B cell (primary cell): ENCODE measurements around the gene WWC2. TPM values are rescaled to one million over a fixed set of nuclear protein-coding genes. Genes with fewer than 3 reads are reported as not detected.

Experiments used
- ATAC-seq: fragments of 200-7000 bp; cut with Tn5 transposase; one replicate; pipeline ENCODE4 v1.10.0; 2021; ENCODE audit warnings: low read depth, mild to moderate bottlenecking, moderate number of reproducible peaks, moderate library complexity
- CTCF ChIA-PET: fragments of 350-600 bp; sonication (Branson Sonifier 250); formaldehyde crosslinking; loops from one replicate; lab custom pipeline; 2021; ENCODE audit warnings: antibody characterized with exemption, inconsistent platforms; lab: Charles Lee
- POLR2A ChIA-PET: fragments of 350-600 bp; sonication (Branson Sonifier 250); formaldehyde crosslinking; loops from one replicate; lab custom pipeline; 2021; ENCODE audit warnings: antibody characterized with exemption; lab: Charles Lee
- DNase-seq: peaks from one replicate; pipeline ENCODE4 v3.0.0; 2013
- H2AFZ ChIP-seq: 2 replicates; pipeline ENCODE4 v1.6.1; 2012; ENCODE audit warnings: mild to moderate bottlenecking, low read depth, low read length; ENCODE audit not compliant: insufficient read depth, poor library complexity, severe bottlenecking
- H3K27ac ChIP-seq, 2 donors: 1 replicate in 1 of 2; 2 replicates in 1 of 2; pipeline ENCODE4 v1.5.1; 2012 to 2013; ENCODE audit warnings: low read length in 2 of 2, mild to moderate bottlenecking in 2 of 2, moderate library complexity in 1 of 2
- H3K27me3 ChIP-seq, 4 experiments: fragments of 200-600 bp in 1 of 4; sonication (generic) in 1 of 4; replicated peaks in 1 of 4; 1 replicate in 2 of 4; 2 replicates in 2 of 4; pipeline versions ENCODE4 v1.6.1 to v1.7.0; 2013 to 2016; ENCODE audit warnings: low read length in 3 of 4, mild to moderate bottlenecking in 2 of 4, mixed read lengths in 1 of 4, moderate library complexity in 1 of 4; ENCODE audit not compliant: insufficient read depth in 4 of 4, control insufficient read depth in 3 of 4; ENCODE audit errors: control extremely low read depth in 1 of 4
- H3K36me3 ChIP-seq, 2 experiments: replicated peaks in 1 of 2; 1 replicate in 1 of 2; 2 replicates in 1 of 2; pipeline versions ENCODE4 v1.6.1 to v1.7.1; 2013; ENCODE audit warnings: low read length in 1 of 2; ENCODE audit not compliant: insufficient read depth in 2 of 2, control insufficient read depth in 1 of 2; ENCODE audit errors: control extremely low read depth in 1 of 2, extremely low read depth in 1 of 2
- H3K4me1 ChIP-seq, 2 donors: fragments of 200-600 bp in 1 of 2; sonication (generic) in 1 of 2; 1 replicate in 1 of 2; 2 replicates in 1 of 2; pipeline versions ENCODE4 v1.5.1 to v1.6.1; 2013 to 2017; ENCODE audit warnings: low read length in 2 of 2; ENCODE audit not compliant: control insufficient read depth in 2 of 2, insufficient read depth in 2 of 2
- H3K4me2 ChIP-seq: replicated peaks from 2 replicates; pipeline ENCODE3; 2012; ENCODE audit warnings: mild to moderate bottlenecking, low read depth, low read length; ENCODE audit not compliant: poor library complexity, severe bottlenecking
- H3K4me3 ChIP-seq, 5 experiments: fragments of 200-600 bp in 1 of 5; sonication (generic) in 1 of 5; 1 replicate in 3 of 5; 2 replicates in 2 of 5; pipeline versions ENCODE4 v1.5.1 to v1.7.0; 2011 to 2016; ENCODE audit warnings: low read length in 4 of 5, mild to moderate bottlenecking in 4 of 5, low read depth in 2 of 5, control low read depth in 1 of 5, moderate library complexity in 1 of 5; ENCODE audit not compliant: insufficient read depth in 1 of 5; ENCODE audit errors: control extremely low read depth in 1 of 5, extremely low read depth in 1 of 5
- H3K79me2 ChIP-seq: fragments of 200-600 bp; sonication (generic); one replicate; pipeline ENCODE4 v1.6.0; 2016; ENCODE audit warnings: low read length; ENCODE audit not compliant: control insufficient read depth, insufficient read depth
- H3K9ac ChIP-seq: fragments of 200-600 bp; sonication (generic); 2 replicates; pipeline ENCODE4 v1.6.1; 2017; ENCODE audit warnings: mild to moderate bottlenecking, low read length, moderate library complexity
- H3K9me3 ChIP-seq, 3 donors: one replicate each; pipeline versions ENCODE4 v1.6.1 to v1.7.1; 2013; ENCODE audit warnings: low read length in 2 of 3; ENCODE audit not compliant: control insufficient read depth in 2 of 3, insufficient read depth in 1 of 3; ENCODE audit errors: control extremely low read depth in 1 of 3
- H4K20me1 ChIP-seq: 2 replicates; pipeline ENCODE4 v1.6.0; 2012; ENCODE audit warnings: mild to moderate bottlenecking, low read length; ENCODE audit not compliant: insufficient read depth, control insufficient read depth, poor library complexity, severe bottlenecking
- H3K27ac Mint-ChIP-seq: one replicate; pipeline ENCODE4 v1.8.0; 2021; ENCODE audit warnings: mixed read lengths
- H3K27me3 Mint-ChIP-seq: one replicate; pipeline ENCODE4 v1.8.0; 2021; ENCODE audit warnings: mixed read lengths
- H3K4me1 Mint-ChIP-seq: one replicate; pipeline ENCODE4 v1.8.0; 2021; ENCODE audit warnings: mixed read lengths
- H3K4me3 Mint-ChIP-seq: one replicate; pipeline ENCODE4 v1.8.0; 2021; ENCODE audit warnings: mixed read lengths
- H3K9me3 Mint-ChIP-seq: one replicate; pipeline ENCODE4 v1.8.0; 2022; ENCODE audit warnings: mixed read lengths; ENCODE audit not compliant: insufficient read depth
- EZH2 ChIP-seq: IDR thresholded peaks from 2 replicates; pipeline ENCODE4 v1.6.1; 2012; ENCODE audit warnings: borderline replicate concordance, low read depth, mild to moderate bottlenecking, moderate library complexity, low read length; ENCODE audit not compliant: insufficient read depth, poor library complexity, severe bottlenecking
- WGBS: methylation state at CpG from one replicate; pipeline ENCODE4 v1.1.5; 2013; ENCODE audit warnings: missing lambda C conversion rate; ENCODE audit not compliant: insufficient coverage; 5-methylcytosine and 5-hydroxymethylcytosine counted together
- intact Hi-C: fragments of 100-400 bp; cut with micrococcal nuclease; formaldehyde crosslinking; loops from one replicate; pipeline ENCODE4 v1.10.0; 2022
- polyA plus RNA-seq: library from polyadenylated mRNA; depleted of rRNA; stranded (reverse); fragments of >200 nt; gene quantifications from 2 replicates; pipeline ENCODE4 v1.2.3, GENCODE V29; 2012
- total RNA-seq, 2 donors: library from RNA; stranded (reverse); fragments of 120-200 nt in 1 of 2; gene quantifications; 1 replicate in 1 of 2; 2 replicates in 1 of 2; pipeline versions ENCODE4 v1.2.3 to v1.2.4, GENCODE V29; 2013 to 2022
- TF ChIP-seq, protein P1 (sequence below): fragments of 200-600 bp; IDR thresholded peaks from one replicate; pipeline ENCODE4 v1.8.0; 2022; ENCODE audit warnings: antibody characterized with exemption, mild to moderate bottlenecking

WWC2 gene
- total and polyA plus RNA-seq, 2 donors (not counting 1 experiment from before 2014, with no cell fraction given) = 0.07 to 0.32 TPM

DNA sequence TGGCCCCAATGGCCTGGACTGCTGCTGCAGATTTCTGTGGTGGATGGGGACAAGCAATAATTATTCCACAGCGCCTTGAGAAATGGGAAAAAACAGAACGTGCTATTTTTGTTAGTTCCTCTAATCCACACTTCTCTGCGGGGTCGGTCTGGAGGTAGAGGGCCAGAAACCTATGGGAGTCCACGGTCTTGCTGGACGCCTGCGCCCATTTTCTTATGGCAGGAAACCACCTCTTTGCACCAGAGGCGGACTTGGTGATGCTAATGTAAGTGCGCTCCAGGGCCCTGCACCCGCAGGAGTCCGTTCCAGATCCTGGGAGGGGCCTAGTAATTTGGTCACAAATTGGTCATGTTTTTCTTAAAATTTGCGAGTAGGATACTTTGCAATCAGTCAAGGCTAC lies 249.1 kb downstream of the WWC2 start:
- DNase-seq (no peak), ATAC-seq (no peak)
- Histone ChIP-seq H3K27me3 (peaks cover 0 to 12% (median 0%) of the 10 kb centered on the region in 4 experiments), H3K79me2 (no peaks in the 10 kb centered on the region), H3K4me2 (no peak overlapping the region), H4K20me1 (no peaks in the 10 kb centered on the region), H3K9ac (no peak overlapping the region), H3K36me3 (no peaks in the 10 kb centered on the region), H2AFZ (no peak overlapping the region), H3K27ac (no peak overlapping the region), H3K4me3 (no peak overlapping the region), H3K4me1 (peaks cover 0 to 2% of the 10 kb centered on the region in 2 donors), H3K9me3 (no peaks in the 10 kb centered on the region)
- peaks cover 4% of the 10 kb centered on the region for H3K4me1 Mint-ChIP-seq
- TF ChIP-seq EZH2 = no peak
- TF ChIP-seq, protein P1, sequence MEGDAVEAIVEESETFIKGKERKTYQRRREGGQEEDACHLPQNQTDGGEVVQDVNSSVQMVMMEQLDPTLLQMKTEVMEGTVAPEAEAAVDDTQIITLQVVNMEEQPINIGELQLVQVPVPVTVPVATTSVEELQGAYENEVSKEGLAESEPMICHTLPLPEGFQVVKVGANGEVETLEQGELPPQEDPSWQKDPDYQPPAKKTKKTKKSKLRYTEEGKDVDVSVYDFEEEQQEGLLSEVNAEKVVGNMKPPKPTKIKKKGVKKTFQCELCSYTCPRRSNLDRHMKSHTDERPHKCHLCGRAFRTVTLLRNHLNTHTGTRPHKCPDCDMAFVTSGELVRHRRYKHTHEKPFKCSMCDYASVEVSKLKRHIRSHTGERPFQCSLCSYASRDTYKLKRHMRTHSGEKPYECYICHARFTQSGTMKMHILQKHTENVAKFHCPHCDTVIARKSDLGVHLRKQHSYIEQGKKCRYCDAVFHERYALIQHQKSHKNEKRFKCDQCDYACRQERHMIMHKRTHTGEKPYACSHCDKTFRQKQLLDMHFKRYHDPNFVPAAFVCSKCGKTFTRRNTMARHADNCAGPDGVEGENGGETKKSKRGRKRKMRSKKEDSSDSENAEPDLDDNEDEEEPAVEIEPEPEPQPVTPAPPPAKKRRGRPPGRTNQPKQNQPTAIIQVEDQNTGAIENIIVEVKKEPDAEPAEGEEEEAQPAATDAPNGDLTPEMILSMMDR = no peak
- WGBS = 88% methylated on average over 9 of the region's 12 CpGs
- CTCF ChIA-PET = no interaction called here
- H3K9me3 Mint-ChIP-seq = no peaks in the 10 kb centered on the region
- H3K27me3 Mint-ChIP-seq = peaks cover 30% of the 10 kb centered on the region
- intact Hi-C loops = no loop called here
- no peak overlapping the region for H3K4me3 Mint-ChIP-seq
- POLR2A ChIA-PET = no interaction called here
- no peak overlapping the region for H3K27ac Mint-ChIP-seq

DNA sequence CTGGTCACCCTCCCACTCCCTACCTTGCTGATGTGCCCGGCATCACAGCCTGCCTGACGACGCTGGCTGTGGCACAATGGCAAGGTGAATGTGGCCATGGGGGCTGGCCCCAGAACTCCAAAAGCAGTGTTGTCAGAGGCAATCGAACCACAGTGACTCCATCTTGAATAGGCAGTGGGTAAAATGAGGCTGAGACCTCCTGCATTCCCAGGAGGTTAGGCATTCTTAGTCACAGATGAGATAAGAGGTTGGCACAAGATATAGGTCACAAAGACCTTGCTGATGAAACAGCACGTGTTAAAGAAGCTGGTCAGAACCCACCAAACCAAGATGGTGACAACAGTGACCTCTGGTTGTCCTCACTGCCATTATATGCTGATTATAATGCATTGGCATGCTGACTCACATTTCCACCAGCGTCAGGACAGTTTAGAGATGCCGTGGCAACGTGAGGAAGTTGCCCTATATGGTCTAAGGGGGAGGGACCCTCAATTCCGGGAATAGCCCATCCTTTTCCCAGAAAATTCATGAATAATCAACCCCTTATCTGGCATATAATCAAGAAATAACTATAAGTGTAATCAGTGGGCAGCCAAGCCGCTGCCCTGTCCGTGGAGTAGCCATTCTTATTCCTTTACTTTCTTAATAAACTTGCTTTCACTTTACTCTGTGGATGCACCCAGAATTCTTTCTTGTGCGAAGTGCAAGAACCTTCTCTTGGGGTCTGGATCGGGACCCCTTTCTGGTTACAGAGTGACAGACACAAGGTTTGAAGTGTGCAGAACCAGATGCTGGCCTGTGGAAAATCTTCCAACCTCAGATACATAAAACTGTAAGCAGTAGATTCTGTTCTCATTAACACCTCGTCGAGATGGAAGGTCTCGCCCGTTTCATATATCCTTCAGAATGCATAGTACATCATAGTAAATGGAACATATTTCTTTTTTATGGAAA lies 249.9 kb downstream of the WWC2 start:
- Mint-ChIP-seq H3K4me3 (no peak overlapping the region), H3K27me3 (peaks cover 29% of the 10 kb centered on the region), H3K27ac (no peak overlapping the region), H3K9me3 (no peaks in the 10 kb centered on the region), H3K4me1 (peaks cover under 1% of the 10 kb centered on the region)
- H3K79me2 ChIP-seq = no peaks in the 10 kb centered on the region
- H3K27me3 ChIP-seq = peaks cover 0 to 11% (median 0%) of the 10 kb centered on the region in 4 experiments
- no peaks in the 10 kb centered on the region for H4K20me1 ChIP-seq
- no peaks in the 10 kb centered on the region for H3K4me1 ChIP-seq
- ChIA-PET POLR2A (no interaction called here), CTCF (no interaction called here)
- DNase-seq = no peak
- H3K4me3 ChIP-seq = no peak overlapping the region
- H3K36me3 ChIP-seq = no peaks in the 10 kb centered on the region
- no peak overlapping the region for H3K4me2 ChIP-seq
- WGBS = 86% methylated on average over 9 of the region's 17 CpGs
- TF ChIP-seq, protein P1 = no peak
- TF ChIP-seq EZH2 = no peak
- H3K27ac ChIP-seq = no peak overlapping the region
- ATAC-seq = no peak
- H3K9me3 ChIP-seq = no peaks in the 10 kb centered on the region
- H2AFZ ChIP-seq = no peak overlapping the region
- intact Hi-C loops = no loop called here
- no peak overlapping the region for H3K9ac ChIP-seq
